HepG2 (cell line): ENCODE measurements around the gene KLF16. TPM values are rescaled to one million over a fixed set of nuclear protein-coding genes. Genes with fewer than 3 reads are reported as not detected.

Experiments used
- ATAC-seq: fragments of 200-7000 bp; cut with Tn5 transposase; 3 replicates; pipeline ENCODE4 v1.9.1; 2020; ENCODE audit warnings: mild to moderate bottlenecking, moderate library complexity
- BruUV-seq: library from RNA; stranded (reverse); fragments of 400-500 nt; replicated peaks from 2 replicates; lab custom pipeline; 2021; lab: Mats Ljungman, UMichigan
- CTCF ChIA-PET: fragments of 300-600 bp; formaldehyde crosslinking; extraction: SDS; loops from one replicate; lab custom pipeline; 2021; ENCODE audit warnings: low total read pairs, inconsistent platforms, low intra/inter-chr PET ratio; lab: Yijun Ruan, JAX
- POLR2A ChIA-PET: fragments of 350-600 bp; sonication (Branson Sonifier 250); formaldehyde crosslinking; loops from one replicate; lab custom pipeline; 2020; ENCODE audit warnings: antibody characterized with exemption, inconsistent platforms; lab: Yijun Ruan, JAX
- DNase-seq: peaks from one replicate; pipeline ENCODE4 v3.0.0-alpha.2; 2015; ENCODE audit warnings: low spot score
- FAIRE-seq: peaks from 3 replicates; lab custom pipeline; 2011; peaks lifted over from hg19 to GRCh38; lab: Jason Lieb, UNC
- H2AFZ ChIP-seq: one replicate; pipeline ENCODE4 v1.6.1; 2011; ENCODE audit warnings: low read length, inconsistent platforms
- H3K27ac ChIP-seq: fragments of 300-600 bp; 3 replicates; pipeline ENCODE4 v1.8.0; 2011; ENCODE audit warnings: mixed run types, mild to moderate bottlenecking, mixed read lengths, low read length, inconsistent platforms; ENCODE audit not compliant: insufficient read depth; ENCODE audit errors: extremely low read length
- H3K27me3 ChIP-seq, 2 experiments: fragments of 200-600 bp in 1 of 2; 2 replicates in 1 of 2; 3 replicates in 1 of 2; pipeline versions ENCODE4 v1.6.0 to v1.8.0; 2011; ENCODE audit warnings: low read length in 2 of 2, mild to moderate bottlenecking in 2 of 2, moderate library complexity in 2 of 2, inconsistent platforms in 1 of 2; ENCODE audit not compliant: insufficient read depth in 2 of 2, control insufficient read depth in 1 of 2
- H3K36me3 ChIP-seq, 2 experiments: fragments of 200-600 bp in 1 of 2; replicated peaks in 1 of 2; 2 replicates in 1 of 2; 3 replicates in 1 of 2; pipeline versions ENCODE4 v1.5.1 to v1.8.0; 2011; ENCODE audit warnings: low read length in 2 of 2, inconsistent platforms in 1 of 2; ENCODE audit not compliant: insufficient read depth in 2 of 2, control insufficient read depth in 1 of 2
- H3K4me1 ChIP-seq: 2 replicates; pipeline ENCODE4 v1.5.1; 2012; ENCODE audit warnings: low read length, inconsistent platforms; ENCODE audit not compliant: insufficient read depth
- H3K4me2 ChIP-seq: 2 replicates; pipeline ENCODE4 v1.6.0; 2011; ENCODE audit warnings: low read depth, low read length, inconsistent platforms
- H3K4me3 ChIP-seq, 3 experiments: fragments of 200-600 bp in 1 of 3; sonication (generic), shearing (Covaris generic) in 1 of 3; replicated peaks in 1 of 3; 2 replicates each; pipeline ENCODE4 v1.5.1; 2011 to 2016; ENCODE audit warnings: low read length in 3 of 3, inconsistent platforms in 2 of 3, low read depth in 2 of 3, mild to moderate bottlenecking in 2 of 3, control low read depth in 1 of 3, mixed read lengths in 1 of 3; ENCODE audit not compliant: insufficient read depth in 1 of 3
- H3K79me2 ChIP-seq: one replicate; pipeline ENCODE4 v1.6.1; 2011; ENCODE audit warnings: low read length, inconsistent platforms; ENCODE audit not compliant: insufficient read depth
- H3K9ac ChIP-seq: 2 replicates; pipeline ENCODE4 v1.6.0; 2011; ENCODE audit warnings: mild to moderate bottlenecking, low read depth, low read length, inconsistent platforms; ENCODE audit not compliant: insufficient read depth
- H3K9me3 ChIP-seq: 2 replicates; pipeline ENCODE4 v1.5.1; 2012; ENCODE audit warnings: mild to moderate bottlenecking, low read length
- H4K20me1 ChIP-seq: 2 replicates; pipeline ENCODE4 v1.6.0; 2011; ENCODE audit warnings: inconsistent platforms, mild to moderate bottlenecking, low read length, moderate library complexity; ENCODE audit not compliant: insufficient read depth
- FLYWCH1 ChIP-seq: sonication (generic); formaldehyde crosslinking; IDR thresholded peaks from 2 replicates; pipeline ENCODE4 v1.8.1; 2023; ENCODE audit warnings: mild to moderate bottlenecking, missing genetic modification reagents
- FOXK1 ChIP-seq: sonication (generic); formaldehyde crosslinking; IDR thresholded peaks from 2 replicates; pipeline ENCODE4 v1.4.0; 2020; ENCODE audit warnings: low read depth, missing genetic modification reagents, borderline replicate concordance
- MIER2 ChIP-seq: IDR thresholded peaks from 2 replicates; pipeline ENCODE4 v1.6.1; 2016; ENCODE audit warnings: missing biosample characterization, missing genetic modification reagents
- NBN ChIP-seq: fragments of 450-650 bp; conservative IDR thresholded peaks from 2 replicates; pipeline ENCODE4 v1.6.1; 2017
- NR2F6 ChIP-seq, 2 experiments: IDR thresholded peaks; 2 replicates each; pipeline ENCODE4 v1.6.1; 2016; ENCODE audit warnings: antibody characterized with exemption in 1 of 2, mild to moderate bottlenecking in 1 of 2
- TBX2 ChIP-seq: sonication (generic); formaldehyde crosslinking; IDR thresholded peaks from 2 replicates; pipeline ENCODE4 v1.5.0; 2020; ENCODE audit warnings: missing genetic modification reagents, mild to moderate bottlenecking, borderline replicate concordance
- TP53 ChIP-seq: sonication (generic); formaldehyde crosslinking; conservative IDR thresholded peaks from 2 replicates; pipeline ENCODE4 v1.4.0; 2020; ENCODE audit warnings: missing genetic modification reagents
- ZBTB8A ChIP-seq: sonication (generic); formaldehyde crosslinking; IDR thresholded peaks from 2 replicates; pipeline ENCODE4 v1.4.0; 2020; ENCODE audit warnings: mild to moderate bottlenecking, low read depth, missing genetic modification reagents, borderline replicate concordance
- ZNF121 ChIP-seq: sonication (generic); formaldehyde crosslinking; IDR thresholded peaks from 2 replicates; pipeline ENCODE4 v1.5.0; 2020; ENCODE audit warnings: mild to moderate bottlenecking, missing genetic modification reagents
- ZNF33A ChIP-seq: sonication (generic); formaldehyde crosslinking; IDR thresholded peaks from 2 replicates; pipeline ENCODE4 v1.5.1; 2020; ENCODE audit warnings: missing genetic modification reagents, mild to moderate bottlenecking, moderate library complexity, borderline replicate concordance
- ZNF460 ChIP-seq: sonication (generic); formaldehyde crosslinking; IDR thresholded peaks from 2 replicates; pipeline ENCODE4 v1.5.1; 2020; ENCODE audit warnings: missing genetic modification reagents, mild to moderate bottlenecking, borderline replicate concordance
- ZNF510 ChIP-seq: sonication (generic); formaldehyde crosslinking; IDR thresholded peaks from 2 replicates; pipeline ENCODE4 v1.4.0; 2020; ENCODE audit warnings: low read depth, mild to moderate bottlenecking, missing genetic modification reagents
- ZNF674 ChIP-seq: sonication (generic); formaldehyde crosslinking; IDR thresholded peaks from 2 replicates; pipeline ENCODE4 v1.5.0; 2020; ENCODE audit warnings: low read depth, mild to moderate bottlenecking, missing genetic modification reagents
- ZNF737 ChIP-seq: sonication (generic); formaldehyde crosslinking; IDR thresholded peaks from 2 replicates; pipeline ENCODE4 v1.5.0; 2020; ENCODE audit warnings: missing genetic modification reagents, mild to moderate bottlenecking, borderline replicate concordance
- ZNF841 ChIP-seq: sonication (generic); formaldehyde crosslinking; IDR thresholded peaks from 2 replicates; pipeline ENCODE4 v1.8.1; 2023; ENCODE audit warnings: missing genetic modification reagents, borderline replicate concordance
- WGBS: methylation state at CpG from one replicate; pipeline ENCODE4 v1.1.6; 2017; ENCODE audit warnings: low lambda C conversion rate; 5-methylcytosine and 5-hydroxymethylcytosine counted together
- in situ Hi-C: cut with HindIII; loops from 2 replicates; pipeline ENCODE4 v1.10.0; 2017; ENCODE audit warnings: low pct_unique_long_range_greater_than_20kb; ENCODE audit not compliant: extremely low pct_ligation_motif_present
- intact Hi-C: fragments of 100-400 bp; cut with micrococcal nuclease; formaldehyde crosslinking; loops from one replicate; pipeline ENCODE4 v1.10.0; 2022; ENCODE audit not compliant: unreplicated experiment
- polyA plus RNA-seq, 8 experiments: library from polyadenylated mRNA; depleted of rRNA in 3 of 8; stranded (reverse) in 7 of 8; unstranded in 1 of 8; fragments of >200 nt; fragmentation: Illumina TruSeq in 4 of 8; extraction: Trizol in 4 of 8; gene quantifications; 2 replicates each; pipeline versions ENCODE4 v1.2.1 to v1.2.3, GENCODE V29; 2011 to 2016; ENCODE audit warnings: low read depth in 4 of 8, missing spikeins in 1 of 8, mixed read lengths in 1 of 8; ENCODE audit not compliant: insufficient read depth in 1 of 8
- total RNA-seq, 5 experiments: library from RNA; depleted of rRNA; stranded (reverse); fragments of >200 nt; fragmentation: Illumina TruSeq; extraction: Trizol; gene quantifications; 2 replicates each; pipeline ENCODE4 v1.2.3, GENCODE V29; 2016; ENCODE audit warnings: low read depth in 1 of 5
- TF ChIP-seq, protein P1 (sequence below): sonication (generic); formaldehyde crosslinking; IDR thresholded peaks from 2 replicates; pipeline ENCODE4 v1.5.1; 2020; ENCODE audit warnings: missing genetic modification reagents, mild to moderate bottlenecking, borderline replicate concordance
- TF ChIP-seq, protein P2 (sequence below): IDR thresholded peaks from 2 replicates; pipeline ENCODE4 v1.6.1; 2016; ENCODE audit warnings: low read depth

The KLF16 gene
- total and polyA plus RNA-seq, 2 of the 13 experiments (the other 11 are each of a cell fraction or from before 2014, with no cell fraction given): 3.5 to 6.7 TPM

- TF ChIP-seq, protein P1, sequence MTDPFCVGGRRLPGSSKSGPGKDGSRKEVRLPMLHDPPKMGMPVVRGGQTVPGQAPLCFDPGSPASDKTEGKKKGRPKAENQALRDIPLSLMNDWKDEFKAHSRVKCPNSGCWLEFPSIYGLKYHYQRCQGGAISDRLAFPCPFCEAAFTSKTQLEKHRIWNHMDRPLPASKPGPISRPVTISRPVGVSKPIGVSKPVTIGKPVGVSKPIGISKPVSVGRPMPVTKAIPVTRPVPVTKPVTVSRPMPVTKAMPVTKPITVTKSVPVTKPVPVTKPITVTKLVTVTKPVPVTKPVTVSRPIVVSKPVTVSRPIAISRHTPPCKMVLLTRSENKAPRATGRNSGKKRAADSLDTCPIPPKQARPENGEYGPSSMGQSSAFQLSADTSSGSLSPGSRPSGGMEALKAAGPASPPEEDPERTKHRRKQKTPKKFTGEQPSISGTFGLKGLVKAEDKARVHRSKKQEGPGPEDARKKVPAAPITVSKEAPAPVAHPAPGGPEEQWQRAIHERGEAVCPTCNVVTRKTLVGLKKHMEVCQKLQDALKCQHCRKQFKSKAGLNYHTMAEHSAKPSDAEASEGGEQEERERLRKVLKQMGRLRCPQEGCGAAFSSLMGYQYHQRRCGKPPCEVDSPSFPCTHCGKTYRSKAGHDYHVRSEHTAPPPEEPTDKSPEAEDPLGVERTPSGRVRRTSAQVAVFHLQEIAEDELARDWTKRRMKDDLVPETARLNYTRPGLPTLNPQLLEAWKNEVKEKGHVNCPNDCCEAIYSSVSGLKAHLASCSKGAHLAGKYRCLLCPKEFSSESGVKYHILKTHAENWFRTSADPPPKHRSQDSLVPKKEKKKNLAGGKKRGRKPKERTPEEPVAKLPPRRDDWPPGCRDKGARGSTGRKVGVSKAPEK (CRISPR knock-in tag): no peak
- TF ChIP-seq FLYWCH1: no peak
- no peak for TF ChIP-seq ZNF510 (CRISPR knock-in tag)
- TF ChIP-seq ZBTB8A (CRISPR knock-in tag): no peak
Measured at GRCh38 chr19:1868971-1869370, 5.6 kb upstream of the KLF16 start (continued).

GRCh38 chr19:1867349-1867724 lies 4.0 kb upstream of the KLF16 start:
- FAIRE-seq: no peak
- WGBS: 67% methylated on average over 9 of the region's 9 CpGs
- Histone ChIP-seq H3K9ac (no peak overlapping the region), H2AFZ (no peak overlapping the region), H3K27me3 (no peaks in the 10 kb centered on the region; a peak in 1 of 5 replicates), H3K9me3 (no peaks in the 10 kb centered on the region), H3K4me2 (no peak overlapping the region), H3K27ac (peak overlapping the region; percentile 61), H3K36me3 (peaks cover 0 to 1% of the 10 kb centered on the region in 2 experiments; a peak in 1 of 5 replicates), H3K79me2 (peaks cover 7% of the 10 kb centered on the region), H3K4me3 (no peak overlapping the region), H3K4me1 (peaks cover 72% of the 10 kb centered on the region), H4K20me1 (no peaks in the 10 kb centered on the region)
- intact Hi-C loops: loop anchor here (1.0 kb wide), 1 partner anchor 15 kb away; no protein-coding TSS in a partner anchor
- POLR2A ChIA-PET: interaction anchor here (1.7 kb wide), 2 partner anchors 8 to 17 kb away, joined by 5 read pairs; partner anchors contain the start of gene ABHD17A
- in situ Hi-C loops: no loop called here
- CTCF ChIA-PET: no interaction called here
- BruUV-seq: no TSS peak
- DNase-seq: no peak
- ATAC-seq: no peak
- no peak for TF ChIP-seq FOXK1
- no peak for TF ChIP-seq MIER2 (CRISPR knock-in tag)
- TF ChIP-seq TBX2 (CRISPR knock-in tag): 0 out of 2 replicates have a peak, but pooled peaks have one; percentile 11
- TF ChIP-seq ZNF674 (CRISPR knock-in tag): no peak
- TF ChIP-seq NR2F6 (IDR thresholded peaks at IDR 0.05): 0 out of 2 replicates have a peak, but pooled peaks have one; percentile 3
- TF ChIP-seq NR2F6 (CRISPR knock-in tag; IDR thresholded peaks at IDR 0.05): no peak
- no peak for TF ChIP-seq ZNF33A
- no peak for TF ChIP-seq NBN
- TF ChIP-seq ZNF737 (CRISPR knock-in tag): no peak
- no peak for TF ChIP-seq ZNF841 (CRISPR knock-in tag)
- peak; percentile 82 for TF ChIP-seq ZNF460 (CRISPR knock-in tag)
- TF ChIP-seq, protein P2, sequence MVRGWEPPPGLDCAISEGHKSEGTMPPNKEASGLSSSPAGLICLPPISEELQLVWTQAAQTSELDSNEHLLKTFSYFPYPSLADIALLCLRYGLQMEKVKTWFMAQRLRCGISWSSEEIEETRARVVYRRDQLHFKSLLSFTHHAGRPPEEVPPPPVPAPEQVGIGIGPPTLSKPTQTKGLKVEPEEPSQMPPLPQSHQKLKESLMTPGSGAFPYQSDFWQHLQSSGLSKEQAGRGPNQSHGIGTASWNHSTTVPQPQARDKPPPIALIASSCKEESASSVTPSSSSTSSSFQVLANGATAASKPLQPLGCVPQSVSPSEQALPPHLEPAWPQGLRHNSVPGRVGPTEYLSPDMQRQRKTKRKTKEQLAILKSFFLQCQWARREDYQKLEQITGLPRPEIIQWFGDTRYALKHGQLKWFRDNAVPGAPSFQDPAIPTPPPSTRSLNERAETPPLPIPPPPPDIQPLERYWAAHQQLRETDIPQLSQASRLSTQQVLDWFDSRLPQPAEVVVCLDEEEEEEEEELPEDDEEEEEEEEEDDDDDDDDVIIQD (CRISPR knock-in tag): no peak
- TF ChIP-seq ZNF121 (CRISPR knock-in tag): peak; percentile 98
- TF ChIP-seq TP53: no peak
